HepG2 (cell line): ENCODE results near the gene DENND5B. TPM values are rescaled to one million over a fixed set of nuclear protein-coding genes. Genes with fewer than 3 reads are reported as not detected.
A peak's percentile ranks its signal among the peaks of the same experiment; 100 is the strongest.

Source experiments
- BORCS8-MEF2B ChIP-seq: sonication (generic); formaldehyde crosslinking; IDR thresholded peaks from 2 replicates; pipeline ENCODE4 v1.8.0; 2022; ENCODE audit warnings: mild to moderate bottlenecking, missing genetic modification reagents
- CHD4 ChIP-seq: fragments of 200-600 bp; sonication (generic); IDR thresholded peaks from 2 replicates; pipeline ENCODE4 v1.7.0; 2017; ENCODE audit warnings: mild to moderate bottlenecking, low read length, borderline replicate concordance
- HMG20B ChIP-seq: conservative IDR thresholded peaks from 2 replicates; pipeline ENCODE4 v1.6.1; 2016; ENCODE audit warnings: missing genetic modification reagents, missing compliant biosample characterization
- KLF11 ChIP-seq: IDR thresholded peaks from 2 replicates; pipeline ENCODE4 v1.6.1; 2016; ENCODE audit warnings: missing compliant biosample characterization
- KMT2A ChIP-seq: sonication (generic); formaldehyde crosslinking; IDR thresholded peaks from 2 replicates; pipeline ENCODE4 v1.4.0; 2020; ENCODE audit warnings: missing genetic modification reagents
- MAFK ChIP-seq, 2 experiments: IDR thresholded peaks in 1 of 2; conservative IDR thresholded peaks in 1 of 2; 2 replicates each; pipeline ENCODE4 v1.6.1; 2011; ENCODE audit warnings: improper control_type of control experiment in 2 of 2, low read length in 2 of 2
- MED1 ChIP-seq: sonication (generic); formaldehyde crosslinking; IDR thresholded peaks from 2 replicates; pipeline ENCODE4 v1.4.0; 2020; ENCODE audit warnings: missing genetic modification reagents
- NFE2L1 ChIP-seq: sonication (generic); formaldehyde crosslinking; IDR thresholded peaks from 2 replicates; pipeline ENCODE4 v1.4.0; 2020; ENCODE audit warnings: missing genetic modification reagents, mild to moderate bottlenecking, borderline replicate concordance
- NR2F1 ChIP-seq, 2 experiments: fragments of 450-650 bp in 1 of 2; formaldehyde crosslinking in 1 of 2; IDR thresholded peaks; 2 replicates each; pipeline versions ENCODE4 v1.5.0 to v1.6.1; 2016 to 2020; ENCODE audit warnings: mild to moderate bottlenecking in 1 of 2, missing compliant biosample characterization in 1 of 2, missing genetic modification reagents in 1 of 2, moderate library complexity in 1 of 2
- SP140L ChIP-seq: sonication (generic); formaldehyde crosslinking; IDR thresholded peaks from 2 replicates; pipeline ENCODE4 v1.4.0; 2020; ENCODE audit warnings: missing genetic modification reagents, borderline replicate concordance
- SPEN ChIP-seq: sonication (generic); formaldehyde crosslinking; IDR thresholded peaks from 2 replicates; pipeline ENCODE4 v1.5.1; 2020; ENCODE audit warnings: low read depth, mild to moderate bottlenecking, missing genetic modification reagents
- ZNF629 ChIP-seq: sonication (generic); formaldehyde crosslinking; conservative IDR thresholded peaks from 2 replicates; pipeline ENCODE4 v1.5.0; 2020; ENCODE audit warnings: missing genetic modification reagents
- ZNF709 ChIP-seq: sonication (generic); formaldehyde crosslinking; IDR thresholded peaks from 2 replicates; pipeline ENCODE4 v1.5.0; 2020; ENCODE audit warnings: mild to moderate bottlenecking, missing genetic modification reagents
- polyA plus RNA-seq, 8 experiments: library from polyadenylated mRNA; depleted of rRNA in 3 of 8; stranded (reverse) in 7 of 8; unstranded in 1 of 8; fragments of >200 nt; fragmentation: Illumina TruSeq in 4 of 8; extraction: Trizol in 4 of 8; gene quantifications; 2 replicates each; pipeline versions ENCODE4 v1.2.1 to v1.2.3, GENCODE V29; 2011 to 2016; ENCODE audit warnings: low read depth in 4 of 8, missing spikeins in 1 of 8, mixed read lengths in 1 of 8; ENCODE audit not compliant: insufficient read depth in 1 of 8
- total RNA-seq, 5 experiments: library from RNA; depleted of rRNA; stranded (reverse); fragments of >200 nt; fragmentation: Illumina TruSeq; extraction: Trizol; gene quantifications; 2 replicates each; pipeline ENCODE4 v1.2.3, GENCODE V29; 2016; ENCODE audit warnings: low read depth in 1 of 5
- TF ChIP-seq, protein P1 (sequence below): sonication (generic); formaldehyde crosslinking; IDR thresholded peaks from 2 replicates; pipeline ENCODE4 v1.8.1; 2022; ENCODE audit warnings: low read depth, mild to moderate bottlenecking, missing genetic modification reagents
- TF ChIP-seq, protein P2 (sequence below): sonication (generic); formaldehyde crosslinking; conservative IDR thresholded peaks from 2 replicates; pipeline ENCODE4 v1.4.0; 2020; ENCODE audit warnings: mild to moderate bottlenecking, missing genetic modification reagents, moderate library complexity
- TF ChIP-seq, protein P3 (sequence below): sonication (generic); formaldehyde crosslinking; IDR thresholded peaks from 2 replicates; pipeline ENCODE4 v1.5.1; 2020; ENCODE audit warnings: mild to moderate bottlenecking, moderate library complexity, missing genetic modification reagents
- TF ChIP-seq, protein P4 (sequence below): sonication (generic); formaldehyde crosslinking; IDR thresholded peaks from 2 replicates; pipeline ENCODE4 v1.4.0; 2020; ENCODE audit warnings: missing genetic modification reagents, mild to moderate bottlenecking, borderline replicate concordance
- TF ChIP-seq, protein P5 (sequence below): sonication (generic); formaldehyde crosslinking; IDR thresholded peaks from 2 replicates; pipeline ENCODE4 v1.5.0; 2020; ENCODE audit warnings: missing genetic modification reagents

Gene DENND5B
- total and polyA plus RNA-seq, 2 of the 13 experiments (the other 11 are each of a cell fraction or from before 2014, with no cell fraction given) = 14.7 to 18.7 TPM

DNA sequence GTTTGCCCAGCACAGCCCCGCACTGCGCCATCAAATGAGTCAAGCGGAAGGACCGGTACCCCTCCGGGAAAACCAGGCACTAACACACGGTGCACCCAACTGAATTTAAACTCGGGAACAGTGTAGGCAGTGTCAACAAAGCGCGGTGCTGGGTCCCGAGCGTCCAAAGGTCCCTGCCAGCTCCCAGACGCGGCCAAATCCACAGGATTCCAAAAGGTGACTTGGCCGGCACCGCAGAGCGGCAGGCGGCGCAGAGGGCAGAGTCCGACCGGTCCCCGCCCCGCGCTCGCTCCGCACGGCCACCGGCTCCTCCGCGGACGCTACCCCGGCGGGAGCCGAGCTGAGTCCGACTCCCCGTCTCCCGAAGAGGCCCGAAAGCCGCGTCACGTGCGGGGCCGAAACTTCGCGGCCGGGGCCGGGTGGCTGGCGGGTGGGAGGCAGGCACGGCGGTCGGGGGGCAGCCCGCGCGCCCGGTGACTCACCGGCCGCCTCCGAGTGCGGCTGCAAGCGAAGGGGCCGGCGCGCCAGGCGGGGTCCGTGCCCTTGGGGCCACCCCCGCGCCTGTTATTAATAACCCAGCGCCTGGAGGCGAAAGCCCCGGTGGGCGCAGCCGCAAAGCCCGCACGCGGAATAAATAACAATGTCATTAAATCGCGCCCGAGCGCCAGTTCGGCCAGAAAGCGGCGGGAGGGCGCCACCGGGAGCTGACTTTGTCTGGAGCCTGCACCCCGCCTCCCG is 863 bp downstream of the DENND5B start (continued):
- TF ChIP-seq HMG20B (CRISPR knock-in tag) (peak; percentile 64; the same call in 1 of the 2 replicates), SP140L (CRISPR knock-in tag) (no peak), NR2F1 (CRISPR knock-in tag; IDR thresholded peaks at IDR 0.05) (peak in 1 of 2 experiments; percentile 26; a peak in 1 of 4 replicates), KLF11 (CRISPR knock-in tag) (no peak), MAFK (conservative IDR thresholded peaks at IDR 0.05 in 1 of 2, IDR thresholded peaks at IDR 0.05 in 1 of 2; ENCODE audit: low read length in 2 of 2) (no peak), ZNF709 (CRISPR knock-in tag) (peak; percentile 52; the same call in 1 of the 2 replicates), BORCS8-MEF2B (CRISPR knock-in tag) (peak; percentile 79), ZNF629 (CRISPR knock-in tag) (peak; percentile 22; the same call in 1 of the 2 replicates), SPEN (CRISPR knock-in tag) (peak; percentile 56), CHD4 (no peak), NFE2L1 (CRISPR knock-in tag) (no peak), MED1 (peak; percentile 84), KMT2A (CRISPR knock-in tag) (peak; percentile 95)
- TF ChIP-seq, protein P1, sequence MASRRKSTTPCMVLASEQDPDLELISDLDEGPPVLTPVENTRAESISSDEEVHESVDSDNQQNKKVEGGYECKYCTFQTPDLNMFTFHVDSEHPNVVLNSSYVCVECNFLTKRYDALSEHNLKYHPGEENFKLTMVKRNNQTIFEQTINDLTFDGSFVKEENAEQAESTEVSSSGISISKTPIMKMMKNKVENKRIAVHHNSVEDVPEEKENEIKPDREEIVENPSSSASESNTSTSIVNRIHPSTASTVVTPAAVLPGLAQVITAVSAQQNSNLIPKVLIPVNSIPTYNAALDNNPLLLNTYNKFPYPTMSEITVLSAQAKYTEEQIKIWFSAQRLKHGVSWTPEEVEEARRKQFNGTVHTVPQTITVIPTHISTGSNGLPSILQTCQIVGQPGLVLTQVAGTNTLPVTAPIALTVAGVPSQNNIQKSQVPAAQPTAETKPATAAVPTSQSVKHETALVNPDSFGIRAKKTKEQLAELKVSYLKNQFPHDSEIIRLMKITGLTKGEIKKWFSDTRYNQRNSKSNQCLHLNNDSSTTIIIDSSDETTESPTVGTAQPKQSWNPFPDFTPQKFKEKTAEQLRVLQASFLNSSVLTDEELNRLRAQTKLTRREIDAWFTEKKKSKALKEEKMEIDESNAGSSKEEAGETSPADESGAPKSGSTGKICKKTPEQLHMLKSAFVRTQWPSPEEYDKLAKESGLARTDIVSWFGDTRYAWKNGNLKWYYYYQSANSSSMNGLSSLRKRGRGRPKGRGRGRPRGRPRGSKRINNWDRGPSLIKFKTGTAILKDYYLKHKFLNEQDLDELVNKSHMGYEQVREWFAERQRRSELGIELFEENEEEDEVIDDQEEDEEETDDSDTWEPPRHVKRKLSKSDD (CRISPR knock-in tag) = no peak; the same call in 1 of the 2 replicates
- TF ChIP-seq, protein P2, sequence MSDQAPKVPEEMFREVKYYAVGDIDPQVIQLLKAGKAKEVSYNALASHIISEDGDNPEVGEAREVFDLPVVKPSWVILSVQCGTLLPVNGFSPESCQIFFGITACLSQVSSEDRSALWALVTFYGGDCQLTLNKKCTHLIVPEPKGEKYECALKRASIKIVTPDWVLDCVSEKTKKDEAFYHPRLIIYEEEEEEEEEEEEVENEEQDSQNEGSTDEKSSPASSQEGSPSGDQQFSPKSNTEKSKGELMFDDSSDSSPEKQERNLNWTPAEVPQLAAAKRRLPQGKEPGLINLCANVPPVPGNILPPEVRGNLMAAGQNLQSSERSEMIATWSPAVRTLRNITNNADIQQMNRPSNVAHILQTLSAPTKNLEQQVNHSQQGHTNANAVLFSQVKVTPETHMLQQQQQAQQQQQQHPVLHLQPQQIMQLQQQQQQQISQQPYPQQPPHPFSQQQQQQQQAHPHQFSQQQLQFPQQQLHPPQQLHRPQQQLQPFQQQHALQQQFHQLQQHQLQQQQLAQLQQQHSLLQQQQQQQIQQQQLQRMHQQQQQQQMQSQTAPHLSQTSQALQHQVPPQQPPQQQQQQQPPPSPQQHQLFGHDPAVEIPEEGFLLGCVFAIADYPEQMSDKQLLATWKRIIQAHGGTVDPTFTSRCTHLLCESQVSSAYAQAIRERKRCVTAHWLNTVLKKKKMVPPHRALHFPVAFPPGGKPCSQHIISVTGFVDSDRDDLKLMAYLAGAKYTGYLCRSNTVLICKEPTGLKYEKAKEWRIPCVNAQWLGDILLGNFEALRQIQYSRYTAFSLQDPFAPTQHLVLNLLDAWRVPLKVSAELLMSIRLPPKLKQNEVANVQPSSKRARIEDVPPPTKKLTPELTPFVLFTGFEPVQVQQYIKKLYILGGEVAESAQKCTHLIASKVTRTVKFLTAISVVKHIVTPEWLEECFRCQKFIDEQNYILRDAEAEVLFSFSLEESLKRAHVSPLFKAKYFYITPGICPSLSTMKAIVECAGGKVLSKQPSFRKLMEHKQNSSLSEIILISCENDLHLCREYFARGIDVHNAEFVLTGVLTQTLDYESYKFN (CRISPR knock-in tag) = peak; percentile 91
- TF ChIP-seq, protein P3, sequence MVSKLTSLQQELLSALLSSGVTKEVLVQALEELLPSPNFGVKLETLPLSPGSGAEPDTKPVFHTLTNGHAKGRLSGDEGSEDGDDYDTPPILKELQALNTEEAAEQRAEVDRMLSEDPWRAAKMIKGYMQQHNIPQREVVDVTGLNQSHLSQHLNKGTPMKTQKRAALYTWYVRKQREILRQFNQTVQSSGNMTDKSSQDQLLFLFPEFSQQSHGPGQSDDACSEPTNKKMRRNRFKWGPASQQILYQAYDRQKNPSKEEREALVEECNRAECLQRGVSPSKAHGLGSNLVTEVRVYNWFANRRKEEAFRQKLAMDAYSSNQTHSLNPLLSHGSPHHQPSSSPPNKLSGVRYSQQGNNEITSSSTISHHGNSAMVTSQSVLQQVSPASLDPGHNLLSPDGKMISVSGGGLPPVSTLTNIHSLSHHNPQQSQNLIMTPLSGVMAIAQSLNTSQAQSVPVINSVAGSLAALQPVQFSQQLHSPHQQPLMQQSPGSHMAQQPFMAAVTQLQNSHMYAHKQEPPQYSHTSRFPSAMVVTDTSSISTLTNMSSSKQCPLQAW = peak; percentile 82
- TF ChIP-seq, protein P4, sequence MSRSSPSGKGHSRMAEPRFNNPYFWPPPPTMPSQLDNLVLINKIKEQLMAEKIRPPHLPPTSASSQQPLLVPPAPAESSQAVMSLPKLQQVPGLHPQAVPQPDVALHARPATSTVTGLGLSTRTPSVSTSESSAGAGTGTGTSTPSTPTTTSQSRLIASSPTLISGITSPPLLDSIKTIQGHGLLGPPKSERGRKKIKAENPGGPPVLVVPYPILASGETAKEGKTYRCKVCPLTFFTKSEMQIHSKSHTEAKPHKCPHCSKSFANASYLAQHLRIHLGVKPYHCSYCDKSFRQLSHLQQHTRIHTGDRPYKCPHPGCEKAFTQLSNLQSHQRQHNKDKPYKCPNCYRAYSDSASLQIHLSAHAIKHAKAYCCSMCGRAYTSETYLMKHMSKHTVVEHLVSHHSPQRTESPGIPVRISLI (CRISPR knock-in tag) = peak; percentile 39; the same call in 1 of the 2 replicates
- TF ChIP-seq, protein P5, sequence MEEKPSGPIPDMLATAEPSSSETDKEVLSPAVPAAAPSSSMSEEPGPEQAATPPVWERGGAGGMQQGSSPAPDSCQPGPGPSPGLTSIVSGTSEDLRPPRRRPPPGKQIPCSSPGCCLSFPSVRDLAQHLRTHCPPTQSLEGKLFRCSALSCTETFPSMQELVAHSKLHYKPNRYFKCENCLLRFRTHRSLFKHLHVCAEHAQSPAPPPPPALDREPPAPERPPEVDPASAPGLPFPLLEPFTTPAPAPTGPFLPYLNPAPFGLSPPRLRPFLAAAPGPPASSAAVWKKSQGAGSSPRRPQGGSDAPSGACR (CRISPR knock-in tag) = peak; percentile 80; the same call in 1 of the 2 replicates
